Esophagus muscularis mucosa (tissue), 4 donors: ENCODE data around the gene KCTD5.
"Not testable (repeated sequence)": the region's sequence is repeated elsewhere in the genome, so short reads cannot be mapped to it uniquely, and the experiment has no call there.

Source experiments
- EP300 ChIP-seq: sonication (generic); formaldehyde crosslinking; IDR thresholded peaks from one replicate; pipeline ENCODE4 v1.6.1; 2017; ENCODE audit warnings: antibody characterized with exemption
- POLR2A ChIP-seq: fragments of 450-650 bp; IDR thresholded peaks from one replicate; pipeline ENCODE4 v1.6.1; 2017; ENCODE audit warnings: antibody characterized with exemption, moderate library complexity, mild to moderate bottlenecking, low read depth
- POLR2AphosphoS5 ChIP-seq, 2 donors: sonication (generic); formaldehyde crosslinking; IDR thresholded peaks; one replicate each; pipeline ENCODE4 v1.6.1; 2017; ENCODE audit warnings: antibody characterized with exemption in 2 of 2
- TF ChIP-seq, protein P1 (sequence below), 3 experiments: fragments of 200-600 bp in 2 of 3; fragments of 450-650 bp in 1 of 3; sonication (generic) in 2 of 3; IDR thresholded peaks; one replicate each; pipeline ENCODE4 v1.5.1; 2017 to 2019; ENCODE audit warnings: antibody characterized with exemption in 3 of 3, mild to moderate bottlenecking in 2 of 3, moderate library complexity in 1 of 3

DNA sequence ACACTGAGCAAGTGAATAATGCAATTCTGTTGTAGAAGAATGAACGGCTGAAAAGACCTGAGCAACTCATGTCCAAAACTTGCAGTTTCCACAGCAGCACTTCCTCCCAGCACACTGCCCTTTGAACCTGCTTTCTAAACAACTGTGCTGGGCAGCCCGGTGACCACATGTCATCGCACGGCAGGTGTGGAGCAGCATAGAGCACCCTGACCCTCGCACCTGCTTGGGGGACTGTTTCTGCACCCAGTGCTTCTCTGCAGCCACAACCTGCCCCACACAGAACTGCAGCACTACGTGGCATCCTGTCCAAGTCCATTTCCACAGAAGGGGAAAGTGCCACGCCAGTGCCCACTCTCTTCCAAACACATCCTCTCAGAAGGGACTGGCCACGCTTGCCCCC is 22.8 kb upstream of the KCTD5 start:
- TF ChIP-seq, protein P1, sequence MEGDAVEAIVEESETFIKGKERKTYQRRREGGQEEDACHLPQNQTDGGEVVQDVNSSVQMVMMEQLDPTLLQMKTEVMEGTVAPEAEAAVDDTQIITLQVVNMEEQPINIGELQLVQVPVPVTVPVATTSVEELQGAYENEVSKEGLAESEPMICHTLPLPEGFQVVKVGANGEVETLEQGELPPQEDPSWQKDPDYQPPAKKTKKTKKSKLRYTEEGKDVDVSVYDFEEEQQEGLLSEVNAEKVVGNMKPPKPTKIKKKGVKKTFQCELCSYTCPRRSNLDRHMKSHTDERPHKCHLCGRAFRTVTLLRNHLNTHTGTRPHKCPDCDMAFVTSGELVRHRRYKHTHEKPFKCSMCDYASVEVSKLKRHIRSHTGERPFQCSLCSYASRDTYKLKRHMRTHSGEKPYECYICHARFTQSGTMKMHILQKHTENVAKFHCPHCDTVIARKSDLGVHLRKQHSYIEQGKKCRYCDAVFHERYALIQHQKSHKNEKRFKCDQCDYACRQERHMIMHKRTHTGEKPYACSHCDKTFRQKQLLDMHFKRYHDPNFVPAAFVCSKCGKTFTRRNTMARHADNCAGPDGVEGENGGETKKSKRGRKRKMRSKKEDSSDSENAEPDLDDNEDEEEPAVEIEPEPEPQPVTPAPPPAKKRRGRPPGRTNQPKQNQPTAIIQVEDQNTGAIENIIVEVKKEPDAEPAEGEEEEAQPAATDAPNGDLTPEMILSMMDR (IDR thresholded peaks at IDR 0.05): not testable (repeated sequence)
- peak in 1 of 2 donors; percentile 20 for TF ChIP-seq POLR2AphosphoS5 (IDR thresholded peaks at IDR 0.05)
- TF ChIP-seq EP300, POLR2A: not testable (repeated sequence)
